Astrocyte (in vitro differentiated cells and primary cell): ENCODE results near the gene TBXAS1.

Experiments used
- EZH2 ChIP-seq: IDR thresholded peaks from 2 replicates; pipeline ENCODE4 v1.6.1; 2012; ENCODE audit warnings: mild to moderate bottlenecking, low read length, inconsistent platforms; ENCODE audit not compliant: insufficient read depth
- TF ChIP-seq, protein P1 (sequence below): IDR thresholded peaks from 2 replicates; pipeline ENCODE4 v1.5.1; 2011; ENCODE audit warnings: low read depth, mild to moderate bottlenecking, inconsistent platforms, low read length, moderate library complexity; ENCODE audit not compliant: insufficient read depth

- TF ChIP-seq, protein P1, sequence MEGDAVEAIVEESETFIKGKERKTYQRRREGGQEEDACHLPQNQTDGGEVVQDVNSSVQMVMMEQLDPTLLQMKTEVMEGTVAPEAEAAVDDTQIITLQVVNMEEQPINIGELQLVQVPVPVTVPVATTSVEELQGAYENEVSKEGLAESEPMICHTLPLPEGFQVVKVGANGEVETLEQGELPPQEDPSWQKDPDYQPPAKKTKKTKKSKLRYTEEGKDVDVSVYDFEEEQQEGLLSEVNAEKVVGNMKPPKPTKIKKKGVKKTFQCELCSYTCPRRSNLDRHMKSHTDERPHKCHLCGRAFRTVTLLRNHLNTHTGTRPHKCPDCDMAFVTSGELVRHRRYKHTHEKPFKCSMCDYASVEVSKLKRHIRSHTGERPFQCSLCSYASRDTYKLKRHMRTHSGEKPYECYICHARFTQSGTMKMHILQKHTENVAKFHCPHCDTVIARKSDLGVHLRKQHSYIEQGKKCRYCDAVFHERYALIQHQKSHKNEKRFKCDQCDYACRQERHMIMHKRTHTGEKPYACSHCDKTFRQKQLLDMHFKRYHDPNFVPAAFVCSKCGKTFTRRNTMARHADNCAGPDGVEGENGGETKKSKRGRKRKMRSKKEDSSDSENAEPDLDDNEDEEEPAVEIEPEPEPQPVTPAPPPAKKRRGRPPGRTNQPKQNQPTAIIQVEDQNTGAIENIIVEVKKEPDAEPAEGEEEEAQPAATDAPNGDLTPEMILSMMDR = no peak
- TF ChIP-seq EZH2 = no peak
These were observed 54.8 kb downstream of the TBXAS1 start for GRCh38 chr7:139883814-139884213.
